GM19372 (cell line): ENCODE measurements around the gene KLC1.

Experiments used
- ATAC-seq: cut with Tn5 transposase; IDR thresholded peaks from one replicate; pipeline ENCODE4 v1.9.1; 2021; ENCODE audit warnings: mild to moderate bottlenecking, low read depth, moderate library complexity; ENCODE audit not compliant: unreplicated experiment

The KLC1 gene

GRCh38 chr14:103715052-103716000, 86.3 kb downstream of the KLC1 start, which contains the start of the genes XRCC3 and ZFYVE21:
Gene XRCC3 (minus strand): TSS chr14:103715451. CDS start chr14:103711087, 4,364 bp downstream.
Gene ZFYVE21 (plus strand): TSS chr14:103715810. CDS start chr14:103715842, 32 bp downstream.
- peak; percentile 93 for ATAC-seq

- no peak for ATAC-seq
Measured at GRCh38 chr14:103716091-103716801, 87.2 kb downstream of the KLC1 start.

- no peak for ATAC-seq
Measured at GRCh38 chr14:103716899-103717411, 87.9 kb downstream of the KLC1 start.

- ATAC-seq: no peak
Measured at GRCh38 chr14:103718572-103718971, 89.6 kb downstream of the KLC1 start.

- ATAC-seq: no peak
Measured at GRCh38 chr14:103719751-103720150, 90.7 kb downstream of the KLC1 start.

GRCh38 chr14:103721334-103722120, 92.5 kb downstream of the KLC1 start:
- no peak for ATAC-seq

GRCh38 chr14:103723748-103724081, 94.7 kb downstream of the KLC1 start:
- no peak for ATAC-seq

- ATAC-seq: no peak
Measured at GRCh38 chr14:103724116-103724515, 95.1 kb downstream of the KLC1 start.

GRCh38 chr14:103725001-103725682, 96.1 kb downstream of the KLC1 start:
- ATAC-seq: no peak

GRCh38 chr14:103725739-103726395, 96.9 kb downstream of the KLC1 start:
- no peak for ATAC-seq

- ATAC-seq: no peak
Measured at GRCh38 chr14:103726474-103726873, 97.5 kb downstream of the KLC1 start.

- ATAC-seq: no peak
Measured at GRCh38 chr14:103727313-103727980, 98.4 kb downstream of the KLC1 start.

GRCh38 chr14:103728141-103728540, 99.1 kb downstream of the KLC1 start:
- ATAC-seq: no peak

- ATAC-seq: no peak
Measured at GRCh38 chr14:103728721-103729120, 99.7 kb downstream of the KLC1 start.

- no peak for ATAC-seq
Measured at GRCh38 chr14:103729496-103730448, 100.8 kb downstream of the KLC1 start.

GRCh38 chr14:103730490-103731035, 101.6 kb downstream of the KLC1 start:
- ATAC-seq: no peak

- ATAC-seq: no peak
Measured at GRCh38 chr14:103731481-103731880, 102.5 kb downstream of the KLC1 start.
